Purkinje cell (primary cell): ENCODE measurements around the gene TM4SF18. TPM values are rescaled to one million over a fixed set of nuclear protein-coding genes. Genes with fewer than 3 reads are reported as not detected.

ENCODE experiments used
- polyA plus RNA-seq: library from polyadenylated mRNA; unstranded; fragments of >200 nt; fragmentation: Nextera tagmentation; gene quantifications from 2 replicates; pipeline ENCODE4 v1.2.1, GENCODE V29; 2014

Gene TM4SF18
- polyA plus RNA-seq: 2.3 TPM in 1 of 2 replicates, not detected in the other

GRCh38 chr3:149333176-149333859 is at the start of gene TM4SF18:
Gene TM4SF18, minus strand, starts transcription at chr3:149333636. Its CDS starts 254 bp downstream, at chr3:149333382.

DNA sequence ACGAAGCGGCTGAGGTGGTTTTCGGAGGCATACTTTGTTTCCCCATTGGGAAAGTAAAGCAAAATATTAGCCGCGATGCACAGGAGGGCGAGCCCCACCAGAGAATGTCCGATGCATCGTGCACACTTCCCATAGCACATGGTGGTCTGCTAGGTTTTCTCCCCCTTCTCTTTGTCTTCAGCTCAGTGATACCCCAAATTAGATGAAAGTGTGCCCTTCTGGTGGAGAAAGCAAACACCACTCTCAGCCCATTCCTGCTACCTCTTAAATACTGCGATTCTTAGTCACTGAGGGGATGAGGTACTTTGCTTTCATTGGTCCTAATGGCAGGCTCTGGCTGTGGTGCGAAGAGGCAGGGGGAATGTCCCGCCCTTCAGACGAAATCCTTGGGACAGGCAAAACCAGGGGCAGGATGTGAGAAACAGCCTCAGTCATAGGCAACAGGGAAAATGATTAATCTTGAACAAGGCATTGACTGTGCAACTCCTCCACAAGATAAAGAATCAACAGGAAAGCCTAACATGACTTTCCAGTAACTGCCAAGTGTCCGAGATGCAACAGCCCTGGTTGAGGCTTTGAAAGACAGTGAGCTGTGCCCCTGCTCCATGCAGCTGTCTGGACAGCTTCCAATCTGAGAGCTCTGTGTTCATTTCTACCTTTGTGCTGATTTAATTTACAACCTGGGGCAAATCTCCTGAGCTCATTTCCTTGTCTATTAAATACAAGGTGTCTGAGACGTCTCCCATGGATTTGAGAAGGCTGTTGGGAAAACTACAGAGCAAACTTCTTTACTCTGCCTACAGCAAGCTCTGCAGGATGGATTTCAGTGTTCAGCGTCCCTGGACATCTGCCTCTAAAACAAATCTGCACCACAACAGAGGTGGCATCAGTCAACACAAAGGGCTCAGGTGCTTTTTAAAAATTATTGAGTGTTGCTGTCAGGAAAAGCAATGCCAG is 44.2 kb upstream of the TM4SF18 start, which contains the start of gene TM4SF1:
Gene TM4SF1 (minus strand): TSS at position 242 of the 957 bp plus-strand sequence. CDS start 102 bp downstream, at position 140.

Other genes starting within 250 kb of the TM4SF18 start
- gene HLTF, start 247.1 kb downstream of the TM4SF18 start, polyA plus RNA-seq: 210 and 223 TPM in 2 replicates
- gene HPS3, start 204.0 kb downstream of the TM4SF18 start, polyA plus RNA-seq: 16.9 and 18.3 TPM in 2 replicates
- gene CP, start 111.8 kb downstream of the TM4SF18 start, polyA plus RNA-seq: 0.85 TPM in 1 of 2 replicates, not detected in the other
- gene TM4SF1, start 44.0 kb upstream of the TM4SF18 start, polyA plus RNA-seq: 1.5 and 4.7 TPM in 2 replicates
- gene TM4SF4, start 141.1 kb upstream of the TM4SF18 start, polyA plus RNA-seq: not detected in 2 replicates